Endometrial microvascular endothelial cells (primary cell): ENCODE measurements around the gene NDUFAB1. TPM values are rescaled to one million over a fixed set of nuclear protein-coding genes. Genes with fewer than 3 reads are reported as not detected.
"Not testable (repeated sequence)": the region's sequence is repeated elsewhere in the genome, so short reads cannot be mapped to it uniquely, and the experiment has no call there.

Experiments
- in situ Hi-C: cut with HindIII; loops from 2 replicates; pipeline ENCODE4 v1.10.0; 2017; ENCODE audit warnings: low sequenced_read_pairs, low pct_unique_long_range_greater_than_20kb; ENCODE audit errors: inconsistent ontology term
- total RNA-seq: library from RNA; depleted of rRNA; stranded (reverse); fragments of >200 nt; gene quantifications from one replicate; pipeline ENCODE4 v1.2.3, GENCODE V29; 2015; ENCODE audit errors: inconsistent ontology term

Gene NDUFAB1
- total RNA-seq, 1 donor from 2014 or later = 148 TPM

GRCh38 chr16:23561586-23561985, 34.5 kb downstream of the NDUFAB1 start:
- in situ Hi-C loops = no loop called here

GRCh38 chr16:23557779-23558702, 38.1 kb downstream of the NDUFAB1 start:
- in situ Hi-C loops = no loop called here

GRCh38 chr16:23556881-23557778, 39.0 kb downstream of the NDUFAB1 start, which contains the start of the genes EARS2 and UBFD1:
Gene EARS2, minus strand, starts transcription at chr16:23557350. Its CDS starts 7 bp downstream, at chr16:23557343.
Gene UBFD1, plus strand, starts transcription at chr16:23557727. Its CDS starts 16 bp downstream, at chr16:23557743.
- in situ Hi-C loops = no loop called here

- in situ Hi-C loops = no loop called here
Measured at GRCh38 chr16:23554536-23554935, 41.6 kb downstream of the NDUFAB1 start.

- in situ Hi-C loops = no loop called here
Measured at GRCh38 chr16:23552161-23552560, 44.0 kb downstream of the NDUFAB1 start.

- in situ Hi-C loops = no loop called here
Measured at GRCh38 chr16:23549938-23550337, 46.2 kb downstream of the NDUFAB1 start.

- in situ Hi-C loops = no loop called here
Measured at GRCh38 chr16:23544436-23544835, 51.7 kb downstream of the NDUFAB1 start.

GRCh38 chr16:23540817-23541178, 55.3 kb downstream of the NDUFAB1 start:
- in situ Hi-C loops = not testable (repeated sequence)

- in situ Hi-C loops = no loop called here
Measured at GRCh38 chr16:23539984-23540816, 55.9 kb downstream of the NDUFAB1 start.

GRCh38 chr16:23538919-23539278, 57.2 kb downstream of the NDUFAB1 start:
- in situ Hi-C loops = no loop called here

- in situ Hi-C loops = no loop called here
Measured at GRCh38 chr16:23537390-23537789, 58.7 kb downstream of the NDUFAB1 start.

GRCh38 chr16:23535901-23536300, 60.2 kb downstream of the NDUFAB1 start:
- in situ Hi-C loops = no loop called here

GRCh38 chr16:23534868-23535860, 61.0 kb downstream of the NDUFAB1 start:
- in situ Hi-C loops = no loop called here

GRCh38 chr16:23532448-23532847, 63.7 kb downstream of the NDUFAB1 start:
- in situ Hi-C loops = no loop called here
